ENCODE results near the gene CALML6. TPM values are rescaled to one million over a fixed set of nuclear protein-coding genes. Genes with fewer than 3 reads are reported as not detected.

Gene CALML6
- total RNA-seq, 1 experiment from 2014 or later, result 1.7 TPM

- H3K79me2 ChIP-seq (ENCODE audit: insufficient read depth, low read length), result no peaks in the 10 kb centered on the region
- H4K91ac ChIP-seq (ENCODE audit: insufficient read length, low read depth, low read length), result no peak overlapping the region
- Mint-ChIP-seq H3K4me1 (peaks cover 0 to 4% of the 10 kb centered on the region in 2 experiments; a peak in 2 of 4 replicates), H3K36me3 (ENCODE audit: insufficient read depth in 1 of 3, low read depth in 3 of 3) (no peaks in the 10 kb centered on the region), H3K9me3 (peaks cover 5% of the 10 kb centered on the region in 2 experiments; a peak in 2 of 5 replicates), H3K4me3 (no peak overlapping the region), H3K27ac (no peak overlapping the region), H3K27me3 (ENCODE audit: low read depth) (peaks cover 4% of the 10 kb centered on the region)
- no peak overlapping the region for H2AFZ ChIP-seq (ENCODE audit: low read length)
- H4K8ac ChIP-seq (replicated peaks; ENCODE audit: insufficient read length, low read depth, low read length), result no peak overlapping the region
- no peak overlapping the region for H2BK20ac ChIP-seq (ENCODE audit: low read depth, low read length, poor library complexity, severe bottlenecking)
- H2BK15ac ChIP-seq (ENCODE audit: low read depth, low read length), result no peak overlapping the region
- H3K27ac ChIP-seq (ENCODE audit: insufficient read length, low read depth, low read length), result no peak overlapping the region
- peak; percentile 27 for DNase-seq
- H3K56ac ChIP-seq (ENCODE audit: insufficient read length, low read depth, low read length), result no peak overlapping the region
- H3K23ac ChIP-seq (ENCODE audit: insufficient read length, low read depth, low read length), result no peak overlapping the region
- WGBS (ENCODE audit: extremely low coverage, insufficient read length, low lambda C conversion rate), result no CpG with 5 or more reads among the region's 26 CpGs
- no peaks in the 10 kb centered on the region for H3K23me2 ChIP-seq (ENCODE audit: insufficient read length, low read depth, low read length, poor library complexity, severe bottlenecking)
- no peak overlapping the region for H3K9ac ChIP-seq (ENCODE audit: extremely low read depth, insufficient read length, low read length)
- no peaks in the 10 kb centered on the region for H3K4me1 ChIP-seq (ENCODE audit: insufficient read depth, low read length)
- TF ChIP-seq CTCF (conservative IDR thresholded peaks at IDR 0.05), result no peak
- H3K18ac ChIP-seq (ENCODE audit: insufficient read length, low read depth, low read length), result no peak overlapping the region
- H3K4ac ChIP-seq (ENCODE audit: low read depth, low read length), result no peak overlapping the region
- no peaks in the 10 kb centered on the region for H3K9me3 ChIP-seq (ENCODE audit: control insufficient read depth, low read depth, low read length)
- H4K20me1 ChIP-seq (ENCODE audit: control insufficient read depth, insufficient read depth, insufficient read length), result no peaks in the 10 kb centered on the region
- H3K14ac ChIP-seq (ENCODE audit: insufficient read depth, low read length), result no peak overlapping the region
- no peak overlapping the region for H2BK120ac ChIP-seq (ENCODE audit: low read depth, low read length, poor library complexity, severe bottlenecking)
- no peaks in the 10 kb centered on the region for H3K79me1 ChIP-seq (ENCODE audit: insufficient read depth, low read depth, low read length, poor library complexity, severe bottlenecking)
- no peak overlapping the region for H3T11ph ChIP-seq (ENCODE audit: low read length)
- H3K4me2 ChIP-seq (ENCODE audit: insufficient read depth, insufficient read length, low read length), result no peak overlapping the region
- H2AK5ac ChIP-seq (ENCODE audit: insufficient read length, low read length), result no peak overlapping the region
- H2BK12ac ChIP-seq (ENCODE audit: insufficient read length, low read depth, low read length), result no peak overlapping the region
- no peaks in the 10 kb centered on the region for H3K27me3 ChIP-seq (ENCODE audit: insufficient read depth, low read length)
- no peak overlapping the region for H4K5ac ChIP-seq (ENCODE audit: insufficient read length, low read depth, low read length)
- no peak overlapping the region for H2BK5ac ChIP-seq (ENCODE audit: insufficient read length, low read length)
Measured at GRCh38 chr1:1926346-1926811, 11.3 kb downstream of the CALML6 start.

Measured in H9 (cell line).